K562 (cell line): ENCODE results near the gene UBXN1. TPM values are rescaled to one million over a fixed set of nuclear protein-coding genes. Genes with fewer than 3 reads are reported as not detected.
A peak's percentile ranks its signal among the peaks of the same experiment; 100 is the strongest.

Experiments used
- ATAC-seq: fragments of 200-7000 bp; cut with Tn5 transposase; 3 replicates; pipeline ENCODE4 v1.9.1; 2020; ENCODE audit warnings: moderate library complexity
- BruUV-seq: library from RNA; stranded (reverse); fragments of 400-500 nt; replicated peaks from 2 replicates; lab custom pipeline; 2021; lab: Mats Ljungman, UMichigan
- CTCF ChIA-PET: fragments of 300-600 bp; formaldehyde crosslinking; extraction: SDS; loops from one replicate; lab custom pipeline; 2021; ENCODE audit warnings: low intra/inter-chr PET ratio; lab: Yijun Ruan, JAX
- POLR2A ChIA-PET: fragments of 300-600, 350-650 bp; sonication (Branson Sonifier 250); formaldehyde crosslinking; extraction: SDS; loops from one replicate; lab custom pipeline; 2021; ENCODE audit warnings: antibody characterized with exemption, inconsistent platforms; lab: Yijun Ruan, JAX
- DNase-seq, 4 experiments: peaks; one replicate each; pipeline versions ENCODE4 v3.0.0 to v3.0.0-alpha.2; 2011 to 2018; ENCODE audit warnings: low spot score in 3 of 4, mixed read lengths in 3 of 4; ENCODE audit errors: extremely low read depth in 1 of 4
- FAIRE-seq: peaks from 2 replicates; lab custom pipeline; 2011; peaks lifted over from hg19 to GRCh38; lab: Jason Lieb, UNC
- H2AFZ ChIP-seq: 2 replicates; pipeline ENCODE4 v1.6.0; 2011; ENCODE audit warnings: low read depth, low read length, control low read depth, inconsistent platforms
- H3K27ac ChIP-seq: fragments of 200-600 bp; 3 replicates; pipeline ENCODE4 v1.8.0; 2011; ENCODE audit warnings: low read depth, mild to moderate bottlenecking, control low read depth, inconsistent platforms, low read length, moderate library complexity, mixed read lengths; ENCODE audit errors: extremely low read depth
- H3K27me3 ChIP-seq, 2 experiments: fragments of 300-600 bp in 1 of 2; 2 replicates in 1 of 2; 3 replicates in 1 of 2; pipeline versions ENCODE4 v1.6.0 to v1.8.0; 2011; ENCODE audit warnings: inconsistent platforms in 2 of 2, low read length in 2 of 2, mild to moderate bottlenecking in 1 of 2, mixed read lengths in 1 of 2, moderate library complexity in 1 of 2; ENCODE audit not compliant: control insufficient read depth in 2 of 2, insufficient read depth in 2 of 2
- H3K36me3 ChIP-seq: fragments of 300-600 bp; 3 replicates; pipeline ENCODE4 v1.8.0; 2011; ENCODE audit warnings: mild to moderate bottlenecking, low read length, inconsistent platforms; ENCODE audit not compliant: control insufficient read depth, insufficient read depth
- H3K4me1 ChIP-seq, 2 experiments: fragments of 200-600 bp in 1 of 2; replicated peaks in 1 of 2; 2 replicates in 1 of 2; 3 replicates in 1 of 2; pipeline versions ENCODE4 v1.5.1 to v1.8.0; 2011; ENCODE audit warnings: inconsistent platforms in 2 of 2, low read length in 2 of 2, mild to moderate bottlenecking in 1 of 2, mixed read lengths in 1 of 2, moderate library complexity in 1 of 2; ENCODE audit not compliant: control insufficient read depth in 2 of 2, insufficient read depth in 2 of 2
- H3K4me2 ChIP-seq: 2 replicates; pipeline ENCODE4 v1.6.1; 2011; ENCODE audit warnings: low read length, control low read depth, inconsistent platforms, mixed read lengths; ENCODE audit not compliant: insufficient read depth
- H3K4me3 ChIP-seq: fragments of 200-600 bp; sonication (generic), shearing (Covaris generic); 2 replicates; pipeline ENCODE4 v1.5.1; 2016; ENCODE audit warnings: control low read depth, inconsistent platforms
- H3K79me2 ChIP-seq: fragments of 200-600 bp; 3 replicates; pipeline ENCODE4 v1.8.0; 2011; ENCODE audit warnings: low read length, inconsistent platforms; ENCODE audit not compliant: control insufficient read depth, insufficient read depth
- H3K9ac ChIP-seq, 2 experiments: 2 replicates each; pipeline versions ENCODE4 v1.6.0 to v1.6.1; 2011; ENCODE audit warnings: low read depth in 2 of 2, low read length in 2 of 2, control low read depth in 1 of 2, inconsistent platforms in 1 of 2, mild to moderate bottlenecking in 1 of 2, mixed read lengths in 1 of 2; ENCODE audit not compliant: insufficient read depth in 1 of 2
- H3K9me1 ChIP-seq: one replicate; pipeline ENCODE4 v1.6.0; 2011; ENCODE audit warnings: inconsistent platforms, mild to moderate bottlenecking, low read length, moderate library complexity; ENCODE audit not compliant: control insufficient read depth, insufficient read depth
- H3K9me3 ChIP-seq: replicated peaks from 2 replicates; pipeline ENCODE4 v1.5.1; 2011; ENCODE audit warnings: low read depth, low read length, inconsistent platforms; ENCODE audit not compliant: control insufficient read depth, insufficient read depth
- H4K20me1 ChIP-seq: replicated peaks from 2 replicates; pipeline ENCODE4 v1.6.1; 2011; ENCODE audit warnings: low read length, inconsistent platforms, mixed read lengths; ENCODE audit not compliant: control insufficient read depth, insufficient read depth
- NR3C1 ChIP-seq: sonication (generic); formaldehyde crosslinking; IDR thresholded peaks from 2 replicates; pipeline ENCODE4 v1.8.1; 2022; ENCODE audit warnings: missing genetic modification reagents
- WGBS: fragments of 100-300 bp; shearing (Covaris generic); methylation state at CpG from one replicate; pipeline ENCODE4 v1.1.6; 2016; ENCODE audit warnings: low coverage, mixed read lengths; ENCODE audit not compliant: insufficient coverage; ENCODE audit errors: missing lambda C conversion rate; 5-methylcytosine and 5-hydroxymethylcytosine counted together
- in situ Hi-C: fragments of 300-500 bp; cut with MboI; formaldehyde crosslinking; loops from 4 replicates; pipeline ENCODE4 v1.15.0; 2018; ENCODE audit warnings: inconsistent platforms, mixed read lengths
- intact Hi-C: fragments of 100-400 bp; cut with micrococcal nuclease; formaldehyde crosslinking; loops from 2 replicates; pipeline ENCODE4 v1.14.2; 2022
- polyA plus RNA-seq, 8 experiments: library from polyadenylated mRNA; depleted of rRNA in 4 of 8; stranded (reverse) in 5 of 8; unstranded in 3 of 8; fragments of >200 nt; fragmentation: Nextera tagmentation in 2 of 8; fragmentation: Illumina TruSeq in 1 of 8; extraction: Ambion mirVana in 2 of 8; extraction: Trizol in 1 of 8; gene quantifications; 2 replicates each; pipeline versions ENCODE4 v1.2.1 to v1.2.3, GENCODE V29; 2011 to 2014; ENCODE audit warnings: inconsistent platforms in 1 of 8, missing spikeins in 1 of 8
- total RNA-seq, 7 experiments: library from RNA; depleted of rRNA in 6 of 7; stranded (reverse); fragments of >200 nt in 6 of 7; fragmentation: Illumina TruSeq in 2 of 7; extraction: Trizol in 2 of 7; gene quantifications; 2 replicates each; pipeline versions ENCODE4 v1.2.1 to v1.2.3, GENCODE V29; 2011 to 2021; ENCODE audit warnings: low replicate concordance in 1 of 7
- TF ChIP-seq, protein P1 (sequence below), 2 experiments: fragments of 450-650 bp; IDR thresholded peaks; 2 replicates each; pipeline ENCODE4 v1.6.1; 2016
- TF ChIP-seq, protein P2 (sequence below): fragments of 200-800 bp; sonication (Bioruptor generic); IDR thresholded peaks from 2 replicates; pipeline ENCODE4 v1.6.1; 2017; ENCODE audit warnings: missing genetic modification characterization, missing compliant biosample characterization

UBXN1 gene
- total and polyA plus RNA-seq, 9 of the 15 experiments (the other 6 are each of a cell fraction or from before 2014, with no cell fraction given), result 4.8 to 263 (median 99.7) TPM

DNA sequence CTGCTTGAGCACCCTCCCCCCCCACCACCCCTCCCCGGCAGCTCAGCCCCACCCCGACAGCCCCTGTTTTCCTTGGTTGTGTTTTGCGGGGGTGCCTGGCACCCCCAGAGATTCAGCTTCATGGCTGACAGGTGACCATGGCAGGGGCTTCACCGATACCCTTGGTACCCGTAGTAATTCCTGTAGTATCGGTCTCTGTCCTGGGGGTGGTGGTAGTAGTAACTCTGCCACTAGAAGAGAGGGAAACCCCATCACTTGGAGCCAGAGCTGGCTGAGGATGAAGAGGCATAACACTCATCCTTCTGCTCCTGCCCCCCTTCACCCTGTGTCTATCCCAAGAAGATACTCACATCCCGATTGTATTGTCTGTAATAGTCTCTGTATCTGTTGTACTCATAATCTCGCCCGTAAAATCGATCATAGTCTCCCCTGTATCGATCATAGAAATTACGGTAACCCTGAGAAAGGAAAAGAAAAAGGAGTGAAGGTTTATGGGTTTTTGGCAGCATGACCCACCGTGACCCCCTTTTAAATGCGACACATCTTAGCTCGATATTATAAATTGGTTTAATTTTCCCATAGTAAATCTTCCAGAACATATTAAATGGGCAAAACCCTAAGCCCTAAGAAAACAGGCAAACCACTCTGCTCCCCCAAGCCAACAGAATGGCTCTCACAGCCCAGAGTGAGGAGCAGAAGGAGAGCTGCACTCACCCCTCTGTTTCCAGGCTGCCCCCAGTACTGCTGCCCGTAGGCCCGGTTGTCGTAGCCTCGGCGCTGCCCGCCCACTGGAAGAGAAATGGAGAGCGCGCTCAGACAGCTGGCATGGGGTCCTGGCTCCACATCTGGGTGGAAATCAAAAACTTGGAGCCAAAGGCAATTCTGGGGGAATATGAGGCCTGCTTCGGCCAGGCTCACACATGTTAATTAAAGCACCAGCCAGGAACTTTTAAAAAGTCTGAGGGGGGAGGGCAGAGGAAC, 36.6 kb upstream of the UBXN1 start:
- peaks cover 95% of the 10 kb centered on the region for H3K36me3 ChIP-seq
- peaks cover 7 to 9% of the 10 kb centered on the region in 2 experiments; a peak in 4 of 5 replicates for H3K4me1 ChIP-seq
- TF ChIP-seq, protein P1, sequence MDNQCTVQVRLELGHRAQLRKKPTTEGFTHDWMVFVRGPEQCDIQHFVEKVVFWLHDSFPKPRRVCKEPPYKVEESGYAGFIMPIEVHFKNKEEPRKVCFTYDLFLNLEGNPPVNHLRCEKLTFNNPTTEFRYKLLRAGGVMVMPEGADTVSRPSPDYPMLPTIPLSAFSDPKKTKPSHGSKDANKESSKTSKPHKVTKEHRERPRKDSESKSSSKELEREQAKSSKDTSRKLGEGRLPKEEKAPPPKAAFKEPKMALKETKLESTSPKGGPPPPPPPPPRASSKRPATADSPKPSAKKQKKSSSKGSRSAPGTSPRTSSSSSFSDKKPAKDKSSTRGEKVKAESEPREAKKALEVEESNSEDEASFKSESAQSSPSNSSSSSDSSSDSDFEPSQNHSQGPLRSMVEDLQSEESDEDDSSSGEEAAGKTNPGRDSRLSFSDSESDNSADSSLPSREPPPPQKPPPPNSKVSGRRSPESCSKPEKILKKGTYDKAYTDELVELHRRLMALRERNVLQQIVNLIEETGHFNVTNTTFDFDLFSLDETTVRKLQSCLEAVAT (IDR thresholded peaks at IDR 0.05), result peak in 1 of 2 experiments; percentile 76; a peak in 2 of 4 replicates
- TF ChIP-seq, protein P2, sequence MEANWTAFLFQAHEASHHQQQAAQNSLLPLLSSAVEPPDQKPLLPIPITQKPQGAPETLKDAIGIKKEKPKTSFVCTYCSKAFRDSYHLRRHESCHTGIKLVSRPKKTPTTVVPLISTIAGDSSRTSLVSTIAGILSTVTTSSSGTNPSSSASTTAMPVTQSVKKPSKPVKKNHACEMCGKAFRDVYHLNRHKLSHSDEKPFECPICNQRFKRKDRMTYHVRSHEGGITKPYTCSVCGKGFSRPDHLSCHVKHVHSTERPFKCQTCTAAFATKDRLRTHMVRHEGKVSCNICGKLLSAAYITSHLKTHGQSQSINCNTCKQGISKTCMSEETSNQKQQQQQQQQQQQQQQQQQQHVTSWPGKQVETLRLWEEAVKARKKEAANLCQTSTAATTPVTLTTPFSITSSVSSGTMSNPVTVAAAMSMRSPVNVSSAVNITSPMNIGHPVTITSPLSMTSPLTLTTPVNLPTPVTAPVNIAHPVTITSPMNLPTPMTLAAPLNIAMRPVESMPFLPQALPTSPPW, result 0 out of 2 replicates have a peak, but pooled peaks have one; percentile 2
- TF ChIP-seq NR3C1 (CRISPR knock-in tag), result no peak
- TF ChIP-seq, all 486 proteins: peak for 2
- Histone ChIP-seq H4K20me1 (peaks cover 4% of the 10 kb centered on the region; the same call in 1 of the 2 replicates), H3K79me2 (peaks cover 31% of the 10 kb centered on the region; the same call in 2 of the 3 replicates), H3K9me3 (no peaks in the 10 kb centered on the region), H3K9me1 (no peaks in the 10 kb centered on the region), H3K9ac (no peak overlapping the region), H3K27ac (no peak overlapping the region), H3K27me3 (no peaks in the 10 kb centered on the region), H3K4me3 (no peak overlapping the region), H3K4me2 (no peak overlapping the region), H2AFZ (no peak overlapping the region)
- 95% methylated on average over 22 of the region's 24 CpGs for WGBS
- no peak for DNase-seq
- ChIA-PET CTCF (no interaction called here), POLR2A (interaction anchor here (0.8 to 5.9 kb wide), 4 partner anchors 8 to 126 kb away, joined by 3 to 29 read pairs (median 4); partner anchors contain the start of genes BSCL2, GNG3 and POLR2G)
- in situ Hi-C loops, result no loop called here
- no peak for ATAC-seq
- intact Hi-C loops, result no loop called here
- no TSS peak for BruUV-seq
- no peak for FAIRE-seq
